ENCODE data around the gene SYTL2.

SYTL2 gene

DNA sequence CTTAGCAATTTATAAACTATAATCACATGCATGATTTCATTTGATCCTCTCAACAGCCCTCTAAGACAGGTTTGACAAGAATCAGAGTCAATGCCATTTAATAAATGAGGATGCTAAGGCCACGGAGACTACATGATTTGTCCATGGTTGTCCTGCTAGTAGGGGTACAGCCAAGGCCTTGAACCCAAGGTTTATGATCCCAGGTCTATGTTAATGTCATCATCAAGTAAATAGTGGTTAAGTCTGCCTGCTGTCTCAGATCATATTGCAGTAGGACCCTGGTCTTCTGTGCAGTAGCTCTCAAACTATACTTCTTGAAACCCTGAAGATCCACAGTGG lies 17.7 kb upstream of the SYTL2 start:
- H3K9ac ChIP-seq (ENCODE audit: low read depth in 1 of 2, low read length in 2 of 2) = no peak overlapping the region
- no peaks in the 10 kb centered on the region for H3K9me3 ChIP-seq (ENCODE audit: control insufficient read depth in 2 of 2, low read length in 2 of 2)
- no peak overlapping the region for H3K27ac ChIP-seq (ENCODE audit: low read depth in 2 of 2, low read length in 2 of 2)
- H3K4me3 ChIP-seq (ENCODE audit: low read length in 2 of 2) = no peak overlapping the region
- no peaks in the 10 kb centered on the region for H3K27me3 ChIP-seq (ENCODE audit: control insufficient read depth in 2 of 2, insufficient read depth in 2 of 2, low read length in 2 of 2)
- peaks cover 3 to 32% of the 10 kb centered on the region in 2 donors for H3K4me1 ChIP-seq (ENCODE audit: control insufficient read depth in 2 of 2, insufficient read depth in 2 of 2, low read length in 2 of 2)
- no peaks in the 10 kb centered on the region for H3K36me3 ChIP-seq (ENCODE audit: control insufficient read depth in 2 of 2, insufficient read depth in 2 of 2, low read length in 2 of 2)

DNA sequence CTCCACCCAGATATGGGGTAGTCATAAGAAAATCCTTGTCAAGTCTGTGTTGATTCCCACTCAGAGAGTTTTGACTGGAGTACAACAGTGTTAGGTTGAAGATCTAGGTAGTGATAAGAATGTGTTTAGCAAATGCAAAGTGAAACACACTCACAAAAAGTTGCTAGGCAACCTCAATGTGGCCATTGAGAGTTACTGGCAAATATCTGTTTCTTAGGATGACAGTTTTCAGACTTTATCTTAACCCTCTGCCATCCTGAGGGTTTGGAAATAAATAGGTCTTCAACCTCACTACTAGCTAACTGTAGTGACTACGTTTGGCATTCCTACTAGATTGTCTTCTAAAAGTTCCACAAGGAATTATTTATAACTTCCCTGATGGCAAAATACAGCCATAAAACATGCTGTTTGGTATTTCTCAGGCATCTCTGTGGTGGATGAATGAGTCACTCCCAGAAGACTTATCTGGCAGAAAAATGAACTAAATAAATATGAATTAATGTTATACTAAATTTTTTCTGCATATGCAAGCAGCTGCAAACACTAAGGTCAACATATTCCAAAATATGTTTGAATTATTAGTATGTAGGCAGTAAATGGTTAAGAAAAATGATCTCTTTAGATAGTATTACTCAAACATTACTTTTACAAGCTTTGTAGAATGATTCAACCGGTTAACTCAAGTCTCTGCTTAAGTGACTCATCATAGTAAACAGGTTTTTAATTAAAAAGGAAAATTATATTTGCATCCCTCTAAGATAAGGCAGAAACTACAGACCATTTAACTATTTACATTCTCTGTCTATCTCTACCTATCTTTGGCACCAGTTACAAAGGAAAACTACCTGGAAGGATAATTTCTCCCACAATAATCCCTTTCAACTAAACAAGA lies 17.1 kb upstream of the SYTL2 start:
- Histone ChIP-seq H3K4me3 (ENCODE audit: low read length in 2 of 2) (no peak overlapping the region), H3K9me3 (ENCODE audit: control insufficient read depth in 2 of 2, low read length in 2 of 2) (no peaks in the 10 kb centered on the region), H3K9ac (ENCODE audit: low read depth in 1 of 2, low read length in 2 of 2) (no peak overlapping the region), H3K4me1 (ENCODE audit: control insufficient read depth in 2 of 2, insufficient read depth in 2 of 2, low read length in 2 of 2) (peaks cover 3 to 32% of the 10 kb centered on the region in 2 donors), H3K27ac (ENCODE audit: low read depth in 2 of 2, low read length in 2 of 2) (peak overlapping the region; percentile 26 to 40), H3K27me3 (ENCODE audit: control insufficient read depth in 2 of 2, insufficient read depth in 2 of 2, low read length in 2 of 2) (no peaks in the 10 kb centered on the region), H3K36me3 (ENCODE audit: control insufficient read depth in 2 of 2, insufficient read depth in 2 of 2, low read length in 2 of 2) (no peaks in the 10 kb centered on the region)

DNA sequence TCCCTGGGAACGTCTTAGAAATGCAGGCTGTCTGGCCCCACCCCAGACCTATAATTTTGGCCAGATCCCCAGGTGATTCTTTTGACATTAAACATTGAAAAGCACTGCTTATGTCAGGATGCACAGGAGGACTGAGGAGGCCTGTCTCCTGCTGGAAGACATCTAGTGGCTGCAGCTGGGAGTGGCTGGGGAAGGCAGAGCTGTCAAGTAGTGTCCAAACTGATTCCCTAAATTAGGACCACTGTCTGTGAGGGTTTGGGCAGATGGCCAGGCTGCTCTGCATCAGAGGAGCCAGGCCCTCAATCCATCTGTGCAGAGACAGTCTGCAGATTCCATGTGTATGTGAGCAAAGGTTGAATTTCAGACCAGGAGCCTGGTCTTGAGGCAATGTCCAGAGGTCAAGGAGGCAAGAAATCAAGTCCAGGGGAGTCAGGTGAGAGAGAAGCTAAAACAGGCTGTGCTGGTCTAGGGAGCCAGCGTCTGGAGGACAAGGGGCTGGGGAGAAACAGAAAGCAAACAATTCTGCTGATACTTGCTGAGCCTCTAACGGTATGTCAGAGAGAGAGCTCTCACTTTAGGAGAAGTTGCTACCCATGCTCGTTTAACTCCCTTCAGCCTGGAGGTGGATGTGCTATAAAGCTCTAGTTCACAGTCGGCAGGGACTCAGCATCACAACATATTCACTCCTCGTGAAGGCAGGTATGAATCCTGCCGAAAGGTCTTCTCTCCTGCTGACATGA lies 15.3 kb upstream of the SYTL2 start:
- H3K27me3 ChIP-seq (ENCODE audit: control insufficient read depth in 2 of 2, insufficient read depth in 2 of 2, low read length in 2 of 2) = no peaks in the 10 kb centered on the region
- no peak overlapping the region for H3K9ac ChIP-seq (ENCODE audit: low read depth in 1 of 2, low read length in 2 of 2)
- no peak overlapping the region for H3K27ac ChIP-seq (ENCODE audit: low read depth in 2 of 2, low read length in 2 of 2)
- H3K4me1 ChIP-seq (ENCODE audit: control insufficient read depth in 2 of 2, insufficient read depth in 2 of 2, low read length in 2 of 2) = peaks cover 18 to 42% of the 10 kb centered on the region in 2 donors
- H3K4me3 ChIP-seq (ENCODE audit: low read length in 2 of 2) = no peak overlapping the region
- no peaks in the 10 kb centered on the region for H3K36me3 ChIP-seq (ENCODE audit: control insufficient read depth in 2 of 2, insufficient read depth in 2 of 2, low read length in 2 of 2)
- H3K9me3 ChIP-seq (ENCODE audit: control insufficient read depth in 2 of 2, low read length in 2 of 2) = no peaks in the 10 kb centered on the region

DNA sequence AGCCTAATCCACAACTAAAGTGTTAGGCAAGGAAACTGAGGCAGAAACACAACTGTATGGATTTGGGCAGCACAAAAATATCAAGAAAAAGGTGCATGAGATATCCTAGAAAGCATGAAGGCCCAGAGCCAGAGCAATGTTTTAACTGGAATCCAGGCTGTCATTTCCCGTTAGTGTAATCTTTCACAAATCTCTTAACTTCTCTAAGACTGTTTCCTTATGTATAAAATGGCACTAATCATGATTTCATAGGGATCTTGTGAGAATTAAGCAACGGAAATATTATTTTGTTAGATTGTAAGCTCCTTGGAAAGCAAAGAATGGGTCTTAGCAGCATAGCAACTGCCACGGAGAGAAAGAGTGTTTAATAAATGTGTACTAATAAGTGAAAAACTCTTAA lies 14.7 kb upstream of the SYTL2 start:
- no peaks in the 10 kb centered on the region for H3K9me3 ChIP-seq (ENCODE audit: control insufficient read depth in 2 of 2, low read length in 2 of 2)
- no peaks in the 10 kb centered on the region for H3K27me3 ChIP-seq (ENCODE audit: control insufficient read depth in 2 of 2, insufficient read depth in 2 of 2, low read length in 2 of 2)
- H3K9ac ChIP-seq (ENCODE audit: low read depth in 1 of 2, low read length in 2 of 2) = no peak overlapping the region
- no peak overlapping the region for H3K4me3 ChIP-seq (ENCODE audit: low read length in 2 of 2)
- H3K36me3 ChIP-seq (ENCODE audit: control insufficient read depth in 2 of 2, insufficient read depth in 2 of 2, low read length in 2 of 2) = no peaks in the 10 kb centered on the region
- H3K4me1 ChIP-seq (ENCODE audit: control insufficient read depth in 2 of 2, insufficient read depth in 2 of 2, low read length in 2 of 2) = peaks cover 19 to 36% of the 10 kb centered on the region in 2 donors
- H3K27ac ChIP-seq (ENCODE audit: low read depth in 2 of 2, low read length in 2 of 2) = no peak overlapping the region

DNA sequence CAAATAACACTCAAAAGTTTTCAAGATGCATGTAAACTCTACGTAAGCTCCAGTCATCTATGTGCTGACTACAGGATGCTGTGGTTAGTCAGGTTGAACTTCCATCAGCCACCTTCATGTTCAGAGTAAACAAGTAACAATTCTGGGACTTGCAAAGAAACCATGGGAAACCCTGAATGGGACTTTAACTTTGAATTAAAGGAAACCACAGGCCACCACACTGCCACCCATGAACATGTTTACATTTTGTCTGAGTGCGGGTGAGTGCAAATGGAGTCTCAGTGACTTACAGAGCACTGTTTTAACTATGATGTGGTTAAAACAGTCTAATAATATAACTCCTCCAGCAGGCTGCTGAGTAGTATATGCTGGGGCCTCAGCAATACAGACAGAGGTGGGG lies 12.9 kb upstream of the SYTL2 start:
- Histone ChIP-seq H3K27ac (ENCODE audit: low read depth in 2 of 2, low read length in 2 of 2) (no peak overlapping the region), H3K4me1 (ENCODE audit: control insufficient read depth in 2 of 2, insufficient read depth in 2 of 2, low read length in 2 of 2) (peaks cover 19 to 35% of the 10 kb centered on the region in 2 donors), H3K4me3 (ENCODE audit: low read length in 2 of 2) (no peak overlapping the region)

DNA sequence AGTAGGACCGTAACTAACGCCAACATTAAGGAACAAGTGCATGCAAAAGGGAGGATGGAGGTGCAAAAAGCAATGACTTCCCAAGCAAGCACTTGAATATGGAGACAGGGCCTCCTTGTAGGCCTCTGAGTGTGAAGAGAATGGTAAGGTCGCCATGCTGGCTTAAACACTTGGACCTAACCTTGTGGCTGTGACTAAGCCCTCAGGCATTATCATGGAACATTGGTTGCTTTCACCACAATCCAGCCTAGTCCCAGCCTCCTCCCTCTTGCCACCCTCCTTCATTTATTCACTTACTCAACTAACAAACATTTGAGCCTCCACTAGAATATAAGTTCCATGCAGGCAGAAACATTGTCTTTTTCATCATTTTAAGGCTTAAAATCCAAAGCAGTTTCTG lies 11.9 kb upstream of the SYTL2 start:
- Histone ChIP-seq H3K4me1 (ENCODE audit: control insufficient read depth in 2 of 2, insufficient read depth in 2 of 2, low read length in 2 of 2) (peaks cover 19 to 27% of the 10 kb centered on the region in 2 donors), H3K9ac (ENCODE audit: low read depth in 1 of 2, low read length in 2 of 2) (no peak overlapping the region), H3K36me3 (ENCODE audit: control insufficient read depth in 2 of 2, insufficient read depth in 2 of 2, low read length in 2 of 2) (no peaks in the 10 kb centered on the region), H3K9me3 (ENCODE audit: control insufficient read depth in 2 of 2, low read length in 2 of 2) (no peaks in the 10 kb centered on the region), H3K4me3 (ENCODE audit: low read length in 2 of 2) (no peak overlapping the region), H3K27me3 (ENCODE audit: control insufficient read depth in 2 of 2, insufficient read depth in 2 of 2, low read length in 2 of 2) (no peaks in the 10 kb centered on the region), H3K27ac (ENCODE audit: low read depth in 2 of 2, low read length in 2 of 2) (peak overlapping the region in 1 of 2 donors; percentile 62)

More for the DNA sequence above, 12.9 kb upstream of the SYTL2 start:
- no peaks in the 10 kb centered on the region for H3K9me3 ChIP-seq (ENCODE audit: control insufficient read depth in 2 of 2, low read length in 2 of 2)
- no peaks in the 10 kb centered on the region for H3K27me3 ChIP-seq (ENCODE audit: control insufficient read depth in 2 of 2, insufficient read depth in 2 of 2, low read length in 2 of 2)
- H3K9ac ChIP-seq (ENCODE audit: low read depth in 1 of 2, low read length in 2 of 2) = no peak overlapping the region
- H3K36me3 ChIP-seq (ENCODE audit: control insufficient read depth in 2 of 2, insufficient read depth in 2 of 2, low read length in 2 of 2) = no peaks in the 10 kb centered on the region

DNA sequence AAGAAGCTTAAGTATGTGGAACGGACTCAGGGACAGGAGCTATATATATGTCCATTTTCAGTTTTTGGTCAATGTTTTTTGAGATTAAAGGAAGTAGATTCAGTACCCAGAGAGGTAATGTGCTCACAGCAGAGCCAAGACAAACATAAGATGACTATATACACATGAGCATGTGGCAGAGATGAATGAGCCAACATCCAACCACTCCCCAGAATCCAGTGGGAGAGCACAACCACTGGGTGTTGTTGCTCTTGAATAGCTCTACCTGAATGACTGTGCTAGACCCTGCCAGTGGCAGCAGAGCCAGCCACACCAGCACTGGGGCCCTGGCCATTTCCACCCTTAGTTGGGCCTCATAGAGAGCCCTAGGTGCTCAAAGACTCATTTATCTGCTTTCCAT lies 10.7 kb upstream of the SYTL2 start:
- no peak overlapping the region for H3K4me3 ChIP-seq (ENCODE audit: low read length in 2 of 2)
- H3K36me3 ChIP-seq (ENCODE audit: control insufficient read depth in 2 of 2, insufficient read depth in 2 of 2, low read length in 2 of 2) = no peaks in the 10 kb centered on the region

DNA sequence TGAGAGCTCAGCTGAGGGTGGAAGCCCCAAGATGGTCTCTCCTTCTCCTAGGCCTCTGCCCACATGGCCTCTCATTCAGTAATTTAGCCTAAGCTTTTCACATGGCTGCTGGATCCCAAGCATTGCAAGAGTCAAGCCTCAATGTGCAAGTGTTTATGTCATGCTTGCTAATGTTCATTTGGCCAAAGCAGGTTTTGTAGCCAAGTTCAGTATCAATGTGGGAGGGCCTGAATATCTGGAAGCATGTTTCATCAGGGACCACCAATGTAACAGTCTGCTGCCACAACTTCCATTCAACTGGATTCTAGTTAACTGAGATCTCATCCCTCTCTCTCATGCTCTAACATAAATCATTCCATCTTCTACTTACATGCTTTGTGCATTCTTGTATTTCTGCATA lies 8.5 kb upstream of the SYTL2 start:
- Histone ChIP-seq H3K9me3 (ENCODE audit: control insufficient read depth in 2 of 2, low read length in 2 of 2) (no peaks in the 10 kb centered on the region), H3K27ac (ENCODE audit: low read depth in 2 of 2, low read length in 2 of 2) (no peak overlapping the region), H3K36me3 (ENCODE audit: control insufficient read depth in 2 of 2, insufficient read depth in 2 of 2, low read length in 2 of 2) (no peaks in the 10 kb centered on the region), H3K27me3 (ENCODE audit: control insufficient read depth in 2 of 2, insufficient read depth in 2 of 2, low read length in 2 of 2) (no peaks in the 10 kb centered on the region), H3K4me1 (ENCODE audit: control insufficient read depth in 2 of 2, insufficient read depth in 2 of 2, low read length in 2 of 2) (peaks cover 18 to 20% of the 10 kb centered on the region in 2 donors), H3K9ac (ENCODE audit: low read depth in 1 of 2, low read length in 2 of 2) (no peak overlapping the region), H3K4me3 (ENCODE audit: low read length in 2 of 2) (no peak overlapping the region)

More for the DNA sequence above, 10.7 kb upstream of the SYTL2 start:
- Histone ChIP-seq H3K27me3 (ENCODE audit: control insufficient read depth in 2 of 2, insufficient read depth in 2 of 2, low read length in 2 of 2) (no peaks in the 10 kb centered on the region), H3K9me3 (ENCODE audit: control insufficient read depth in 2 of 2, low read length in 2 of 2) (no peaks in the 10 kb centered on the region), H3K4me1 (ENCODE audit: control insufficient read depth in 2 of 2, insufficient read depth in 2 of 2, low read length in 2 of 2) (peaks cover 16 to 19% of the 10 kb centered on the region in 2 donors), H3K9ac (ENCODE audit: low read depth in 1 of 2, low read length in 2 of 2) (peak overlapping the region in 1 of 2 donors; percentile 42), H3K27ac (ENCODE audit: low read depth in 2 of 2, low read length in 2 of 2) (peak overlapping the region; percentile 62 to 66)

DNA sequence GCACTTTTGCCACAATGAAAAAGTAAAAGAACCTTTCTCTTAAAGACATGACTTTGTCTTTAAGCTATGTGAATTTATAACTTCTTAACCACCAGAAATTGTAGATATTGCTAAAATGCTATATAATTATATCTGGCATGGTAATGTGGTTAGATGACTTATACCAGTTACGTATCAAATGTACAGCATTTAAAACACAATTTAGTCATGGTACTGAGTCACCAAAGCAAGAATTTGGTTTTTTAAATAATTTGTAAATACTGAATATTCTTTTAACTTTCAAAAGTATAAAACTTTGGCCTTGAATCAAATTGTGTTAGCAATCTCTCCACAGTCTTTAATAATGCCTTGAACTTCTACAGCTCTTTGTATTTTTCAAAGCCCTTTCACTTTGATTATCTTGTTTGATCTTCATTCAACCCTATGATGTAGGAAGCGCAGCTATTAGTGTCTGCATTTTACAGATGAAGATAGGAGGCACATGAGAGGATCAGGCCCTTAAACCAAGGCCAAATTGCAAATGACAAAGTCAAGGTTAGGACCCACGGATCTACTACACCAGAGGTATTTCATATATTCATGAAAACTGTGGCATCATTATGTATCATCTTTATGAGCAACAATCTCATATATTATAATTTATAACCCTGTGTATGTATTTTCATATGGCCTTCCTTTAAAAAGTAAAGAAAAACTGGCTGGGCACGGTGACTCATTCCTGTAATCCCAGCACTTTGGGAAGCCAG lies 4.4 kb upstream of the SYTL2 start:
- no peaks in the 10 kb centered on the region for H3K36me3 ChIP-seq (ENCODE audit: control insufficient read depth in 2 of 2, insufficient read depth in 2 of 2, low read length in 2 of 2)
- no peak overlapping the region for H3K9ac ChIP-seq (ENCODE audit: low read depth in 1 of 2, low read length in 2 of 2)
- H3K4me3 ChIP-seq (ENCODE audit: low read length in 2 of 2) = no peak overlapping the region
- H3K27me3 ChIP-seq (ENCODE audit: control insufficient read depth in 2 of 2, insufficient read depth in 2 of 2, low read length in 2 of 2) = no peaks in the 10 kb centered on the region
- H3K4me1 ChIP-seq (ENCODE audit: control insufficient read depth in 2 of 2, insufficient read depth in 2 of 2, low read length in 2 of 2) = peaks cover 21 to 38% of the 10 kb centered on the region in 2 donors
- H3K27ac ChIP-seq (ENCODE audit: low read depth in 2 of 2, low read length in 2 of 2) = peak overlapping the region in 1 of 2 donors; percentile 78
- no peaks in the 10 kb centered on the region for H3K9me3 ChIP-seq (ENCODE audit: control insufficient read depth in 2 of 2, low read length in 2 of 2)

DNA sequence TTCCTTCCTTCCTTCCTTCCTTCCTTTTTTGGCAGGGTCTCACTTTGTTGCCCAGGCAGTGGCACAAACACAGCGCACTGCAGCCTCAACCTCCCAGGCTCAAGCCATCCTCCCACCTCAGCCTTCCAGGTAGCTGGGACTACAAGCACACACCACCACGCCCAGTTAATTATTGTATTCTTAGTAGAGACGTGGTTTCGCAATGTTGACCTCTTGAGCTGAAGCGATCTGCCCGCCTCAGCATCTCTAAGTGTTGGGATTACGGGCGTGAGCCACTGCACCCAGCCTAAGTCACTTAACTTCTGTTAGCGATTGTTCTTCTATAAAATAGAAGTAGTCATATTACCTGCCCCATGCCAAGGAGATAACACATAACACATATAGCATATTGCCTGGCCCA lies 2.8 kb upstream of the SYTL2 start:
- Histone ChIP-seq H3K4me3 (ENCODE audit: low read length in 2 of 2) (no peak overlapping the region), H3K27me3 (ENCODE audit: control insufficient read depth in 2 of 2, insufficient read depth in 2 of 2, low read length in 2 of 2) (no peaks in the 10 kb centered on the region), H3K36me3 (ENCODE audit: control insufficient read depth in 2 of 2, insufficient read depth in 2 of 2, low read length in 2 of 2) (no peaks in the 10 kb centered on the region), H3K4me1 (ENCODE audit: control insufficient read depth in 2 of 2, insufficient read depth in 2 of 2, low read length in 2 of 2) (peaks cover 31 to 49% of the 10 kb centered on the region in 2 donors), H3K9ac (ENCODE audit: low read depth in 1 of 2, low read length in 2 of 2) (no peak overlapping the region), H3K9me3 (ENCODE audit: control insufficient read depth in 2 of 2, low read length in 2 of 2) (no peaks in the 10 kb centered on the region), H3K27ac (ENCODE audit: low read depth in 2 of 2, low read length in 2 of 2) (peak overlapping the region; percentile 78 to 79)

Measured in mucosa of rectum (tissue), 2 donors.